Uterus (tissue), 4 donors: ENCODE data around the gene EXOC1L. TPM values are rescaled to one million over a fixed set of nuclear protein-coding genes. Genes with fewer than 3 reads are reported as not detected.
A peak's percentile ranks its signal among the peaks of the same experiment; 100 is the strongest.

Source experiments
- DNase-seq, 2 donors: peaks; one replicate each; pipeline ENCODE4 v3.0.0-alpha.2; 2019 to 2020
- H3K27ac ChIP-seq, 2 donors: fragments of 200-600 bp; sonication (generic); 1 replicate in 1 of 2; 2 replicates in 1 of 2; pipeline ENCODE4 v1.5.1; 2016 to 2018
- H3K27me3 ChIP-seq, 2 donors: fragments of 200-600 bp; sonication (generic); one replicate each; pipeline ENCODE4 v1.5.1; 2018 to 2019; ENCODE audit warnings: control low read depth in 1 of 2
- H3K36me3 ChIP-seq, 2 donors: fragments of 200-600 bp; sonication (generic); one replicate each; pipeline ENCODE4 v1.5.1; 2019; ENCODE audit warnings: control low read depth in 1 of 2
- H3K4me1 ChIP-seq, 2 donors: fragments of 200-600 bp; sonication (generic); one replicate each; pipeline ENCODE4 v1.5.1; 2018 to 2019; ENCODE audit warnings: control low read depth in 1 of 2
- H3K4me3 ChIP-seq, 2 donors: fragments of 200-600 bp; sonication (generic); 1 replicate in 1 of 2; 2 replicates in 1 of 2; pipeline ENCODE4 v1.5.1; 2018 to 2019; ENCODE audit warnings: mild to moderate bottlenecking in 1 of 2
- H3K9me3 ChIP-seq, 2 donors: fragments of 200-600 bp; sonication (generic); one replicate each; pipeline ENCODE4 v1.5.1; 2019; ENCODE audit warnings: control low read depth in 1 of 2
- CTCF ChIP-seq, 4 experiments: fragments of 200-600 bp in 2 of 4; fragments of 450-650 bp in 2 of 4; sonication (generic) in 2 of 4; IDR thresholded peaks; one replicate each; pipeline ENCODE4 v1.5.1; 2016 to 2019; ENCODE audit warnings: antibody characterized with exemption in 4 of 4, mild to moderate bottlenecking in 2 of 4, moderate library complexity in 1 of 4
- POLR2A ChIP-seq, 2 donors: fragments of 450-650 bp; IDR thresholded peaks; one replicate each; pipeline ENCODE4 v1.6.1; 2016; ENCODE audit warnings: antibody characterized with exemption in 2 of 2, mild to moderate bottlenecking in 1 of 2, moderate library complexity in 1 of 2
- intact Hi-C: fragments of 100-400 bp; cut with DNase I; formaldehyde crosslinking; loops from one replicate; pipeline ENCODE4 v1.15.1; 2023; ENCODE audit warnings: low total_unique reads
- total RNA-seq, 4 donors: library from RNA; depleted of rRNA in 3 of 4; stranded (reverse); fragments of >200 nt in 3 of 4; gene quantifications; one replicate each; pipeline versions ENCODE4 v1.1.0 to v1.2.4, GENCODE V29; 2014 to 2023
- donor health status: DM: yes; HTN: yes; CAD: no.

EXOC1L gene
- total RNA-seq, 4 donors from 2014 or later = not detected

GRCh38 chr4:55874831-55875230, 55.2 kb downstream of the EXOC1L start:
- no peaks in the 10 kb centered on the region for H3K27me3 ChIP-seq
- H3K4me1 ChIP-seq = no peaks in the 10 kb centered on the region
- H3K27ac ChIP-seq = no peak overlapping the region
- intact Hi-C loops = no loop called here
- no peaks in the 10 kb centered on the region for H3K9me3 ChIP-seq
- no peak overlapping the region for H3K4me3 ChIP-seq
- no peak for TF ChIP-seq CTCF (IDR thresholded peaks at IDR 0.05)
- TF ChIP-seq POLR2A (IDR thresholded peaks at IDR 0.05) = no peak
- no peaks in the 10 kb centered on the region for H3K36me3 ChIP-seq
- DNase-seq = no peak

GRCh38 chr4:55876387-55876786, 56.8 kb downstream of the EXOC1L start:
- Histone ChIP-seq H3K27ac (no peak overlapping the region), H3K4me1 (no peaks in the 10 kb centered on the region), H3K9me3 (no peaks in the 10 kb centered on the region), H3K27me3 (no peaks in the 10 kb centered on the region), H3K4me3 (no peak overlapping the region), H3K36me3 (no peaks in the 10 kb centered on the region)
- no peak for TF ChIP-seq POLR2A (IDR thresholded peaks at IDR 0.05)
- no peak for TF ChIP-seq CTCF (IDR thresholded peaks at IDR 0.05)
- DNase-seq = no peak
- intact Hi-C loops = no loop called here

- no peaks in the 10 kb centered on the region for H3K27me3 ChIP-seq
- no peak overlapping the region for H3K27ac ChIP-seq
- no peak overlapping the region for H3K4me3 ChIP-seq
- intact Hi-C loops = no loop called here
- no peaks in the 10 kb centered on the region for H3K4me1 ChIP-seq
- TF ChIP-seq CTCF (IDR thresholded peaks at IDR 0.05) (no peak), POLR2A (IDR thresholded peaks at IDR 0.05) (no peak)
- no peak for DNase-seq
- H3K36me3 ChIP-seq = no peaks in the 10 kb centered on the region
- H3K9me3 ChIP-seq = no peaks in the 10 kb centered on the region
These were observed 59.6 kb downstream of the EXOC1L start for GRCh38 chr4:55879224-55879623.

GRCh38 chr4:55880652-55881280, 61.2 kb downstream of the EXOC1L start:
- Histone ChIP-seq H3K4me1 (no peaks in the 10 kb centered on the region), H3K27ac (no peak overlapping the region), H3K27me3 (no peaks in the 10 kb centered on the region), H3K36me3 (no peaks in the 10 kb centered on the region), H3K9me3 (no peaks in the 10 kb centered on the region), H3K4me3 (no peak overlapping the region)
- TF ChIP-seq POLR2A (IDR thresholded peaks at IDR 0.05) = no peak
- no peak for TF ChIP-seq CTCF (IDR thresholded peaks at IDR 0.05)
- no peak for DNase-seq
- intact Hi-C loops = no loop called here

- H3K27me3 ChIP-seq = no peaks in the 10 kb centered on the region
- DNase-seq = no peak
- TF ChIP-seq POLR2A (IDR thresholded peaks at IDR 0.05) (no peak), CTCF (IDR thresholded peaks at IDR 0.05) (no peak)
- no peaks in the 10 kb centered on the region for H3K36me3 ChIP-seq
- intact Hi-C loops = no loop called here
- no peaks in the 10 kb centered on the region for H3K4me1 ChIP-seq
- peak overlapping the region in 1 of 2 donors; percentile 34 for H3K27ac ChIP-seq
- no peaks in the 10 kb centered on the region for H3K9me3 ChIP-seq
- no peak overlapping the region for H3K4me3 ChIP-seq
These were observed 64.7 kb downstream of the EXOC1L start for GRCh38 chr4:55884093-55884850.
